Measurements from ENCODE around the gene SULT2B1.
A peak's percentile ranks its signal among the peaks of the same experiment; 100 is the strongest.

SULT2B1 gene

GRCh38 chr19:48637449-48637947, 85.5 kb downstream of the SULT2B1 start:
- peak; percentile 84 for FAIRE-seq

GRCh38 chr19:48637948-48638830, 86.2 kb downstream of the SULT2B1 start:
- no peak for FAIRE-seq

GRCh38 chr19:48638831-48639381, 86.9 kb downstream of the SULT2B1 start:
- FAIRE-seq = no peak

GRCh38 chr19:48639483-48640375, 87.8 kb downstream of the SULT2B1 start:
- FAIRE-seq = no peak

GRCh38 chr19:48641850-48642249, 89.9 kb downstream of the SULT2B1 start:
- no peak for FAIRE-seq

DNA sequence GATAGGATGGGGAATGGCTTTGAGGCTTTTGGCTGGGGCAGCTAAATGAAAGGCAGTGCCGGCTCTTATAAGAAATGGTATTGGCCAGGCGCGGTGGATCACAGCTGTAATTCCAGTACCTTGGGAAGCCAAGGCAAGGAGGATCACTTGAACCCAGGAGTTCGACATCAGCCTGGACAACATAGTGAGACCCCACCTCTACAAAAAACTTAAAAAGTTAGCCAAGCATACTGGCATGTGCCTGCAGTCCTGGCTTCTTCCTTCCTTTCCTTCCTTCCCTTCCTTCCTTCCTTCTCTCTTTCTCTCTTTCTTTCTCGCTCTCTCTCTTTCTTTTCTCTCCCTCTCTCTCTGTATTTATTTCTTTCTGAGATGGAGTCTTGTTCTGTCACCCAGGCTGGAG, 90.9 kb downstream of the SULT2B1 start:
- no peak for FAIRE-seq

DNA sequence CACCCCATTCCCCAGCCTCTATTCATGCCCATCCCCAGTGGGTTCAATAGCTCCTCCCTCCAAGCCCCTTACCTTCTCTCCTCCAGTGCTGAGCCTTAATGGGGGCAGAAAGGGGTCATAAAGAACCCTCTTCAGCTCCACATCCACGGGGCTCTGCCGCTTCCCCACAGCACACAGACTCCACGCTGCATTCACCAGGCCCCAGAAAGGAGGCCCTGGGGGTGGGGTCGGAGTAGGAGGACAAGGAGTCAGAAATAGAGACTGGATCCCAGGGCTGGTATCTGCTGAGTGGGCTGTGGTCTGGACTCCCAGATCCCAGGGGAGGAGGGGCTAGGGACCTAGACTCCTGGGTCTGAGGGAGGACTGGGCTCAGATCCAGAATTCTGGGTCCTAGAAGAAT, 92.4 kb downstream of the SULT2B1 start:
- no peak for FAIRE-seq

- peak; percentile 15 for FAIRE-seq
Measured at GRCh38 chr19:48644839-48645619, 93.1 kb downstream of the SULT2B1 start.

DNA sequence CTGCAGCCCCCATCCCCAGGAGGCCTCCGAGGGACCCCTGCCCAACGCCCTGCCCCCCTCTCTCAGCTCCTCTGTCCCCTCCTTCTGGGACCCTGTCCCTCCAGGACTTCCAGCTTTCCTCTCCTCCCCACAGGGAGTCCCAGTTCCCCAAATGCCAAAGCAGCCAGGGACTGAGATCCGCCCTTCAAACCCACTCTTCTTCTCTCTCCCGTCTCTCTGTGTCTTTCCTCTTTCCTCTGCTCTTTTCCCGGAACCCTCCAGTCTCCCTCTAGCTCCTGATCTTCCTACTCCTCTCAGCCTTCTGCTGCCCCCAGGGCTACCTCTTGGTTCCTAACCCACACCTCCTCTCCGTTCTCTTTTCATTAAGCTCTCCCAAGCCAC, 93.6 kb downstream of the SULT2B1 start:
- FAIRE-seq = no peak

DNA sequence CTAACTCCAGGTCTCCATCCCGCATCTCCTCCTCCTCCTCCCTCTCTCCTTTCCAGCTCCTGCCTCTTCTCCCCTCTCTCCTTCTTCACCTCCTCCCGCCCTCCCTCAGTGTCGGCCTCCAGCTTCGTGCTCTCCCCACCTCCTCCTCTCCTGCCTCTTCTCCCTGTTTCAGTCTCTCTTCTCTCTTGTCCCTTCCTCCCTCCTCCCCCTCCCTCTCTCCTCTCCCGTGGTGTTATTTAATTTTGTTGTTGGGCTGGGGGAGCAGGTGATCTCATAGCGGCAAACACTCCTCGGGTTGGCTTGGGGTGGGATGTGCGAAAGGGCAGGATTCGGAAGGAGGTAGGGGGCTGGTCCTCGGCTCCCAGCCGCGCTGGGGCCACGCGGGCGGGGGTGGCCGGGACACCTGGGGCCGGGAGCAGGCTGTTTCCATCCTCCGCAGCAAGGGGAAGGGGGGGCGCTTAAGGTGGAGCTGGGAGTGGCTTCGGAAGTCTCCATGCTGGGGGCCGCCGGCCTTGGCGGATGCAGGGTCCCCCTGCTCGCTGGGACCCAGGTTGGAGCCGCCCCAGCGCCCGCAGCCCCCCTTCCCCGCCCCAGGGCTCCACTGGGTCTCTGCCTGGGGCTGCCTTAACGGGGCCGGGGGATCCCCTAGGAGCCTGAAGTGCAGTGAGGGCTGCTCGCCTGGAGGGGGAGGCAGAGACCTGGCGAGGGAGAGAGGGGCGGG, 94.2 kb downstream of the SULT2B1 start, which contains the start of gene CA11:
TSS of gene CA11 (minus strand) at position 187 of the 721 bp plus-strand sequence. CDS start 555 bp downstream, outside the sequence.
- no peak for FAIRE-seq

GRCh38 chr19:48646722-48647216, 94.8 kb downstream of the SULT2B1 start:
- FAIRE-seq = no peak

DNA sequence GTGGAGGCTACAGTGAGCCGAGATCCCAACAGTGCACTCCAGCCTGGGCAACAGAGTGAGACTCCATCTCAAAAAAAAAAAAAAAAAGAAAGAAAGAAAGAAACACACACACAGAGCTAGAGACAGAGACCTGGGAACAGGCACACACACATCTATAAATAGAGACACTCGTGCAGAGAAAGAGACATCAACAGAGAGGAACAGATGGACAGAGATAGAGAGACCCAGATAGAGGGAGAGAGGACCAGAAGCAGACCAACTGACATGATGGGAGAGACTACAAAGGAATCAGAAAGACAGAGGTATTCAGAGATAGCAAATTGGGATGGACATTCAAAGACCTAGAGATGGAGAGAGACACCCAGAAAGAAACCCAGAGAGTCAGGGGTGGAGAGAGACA, 96.2 kb downstream of the SULT2B1 start:
- no peak for FAIRE-seq
